GM23338 (cell line): Measurements from ENCODE around the gene CXXC5. TPM values are rescaled to one million over a fixed set of nuclear protein-coding genes. Genes with fewer than 3 reads are reported as not detected.

ENCODE experiments used
- ATAC-seq: fragments of 200-7000 bp; cut with Tn5 transposase; 3 replicates; pipeline ENCODE4 v1.9.1; 2020
- DNase-seq: peaks from one replicate; pipeline ENCODE4 v3.0.0-alpha.2; 2015; ENCODE audit warnings: low spot score
- H2AFZ ChIP-seq: fragments of 200-600 bp; sonication (generic); 2 replicates; pipeline ENCODE4 v1.8.0; 2016; ENCODE audit warnings: antibody characterized with exemption, mild to moderate bottlenecking, moderate library complexity
- H3F3A ChIP-seq: fragments of 200-600 bp; sonication (generic); replicated peaks from 2 replicates; pipeline ENCODE4 v1.8.0; 2017; ENCODE audit warnings: antibody characterized with exemption, mixed run types, low read depth
- H3K27ac ChIP-seq: fragments of 200-600 bp; sonication (generic); 2 replicates; pipeline ENCODE4 v1.6.1; 2016; ENCODE audit warnings: low read depth
- H3K27me3 ChIP-seq: fragments of 200-600 bp; sonication (generic); 2 replicates; pipeline ENCODE4 v1.8.0; 2016; ENCODE audit warnings: mild to moderate bottlenecking, mixed run types, moderate library complexity; ENCODE audit not compliant: insufficient read depth
- H3K36me3 ChIP-seq: fragments of 200-600 bp; sonication (generic); 2 replicates; pipeline ENCODE4 v1.8.0; 2016; ENCODE audit warnings: mild to moderate bottlenecking; ENCODE audit not compliant: insufficient read depth
- H3K4me1 ChIP-seq: fragments of 200-600 bp; sonication (generic); 2 replicates; pipeline ENCODE4 v1.8.0; 2016; ENCODE audit warnings: mild to moderate bottlenecking, moderate library complexity; ENCODE audit not compliant: insufficient read depth
- H3K4me2 ChIP-seq: fragments of 200-600 bp; sonication (generic); 2 replicates; pipeline ENCODE4 v1.7.1; 2017; ENCODE audit warnings: mixed run types
- H3K4me3 ChIP-seq: fragments of 200-600 bp; sonication (generic); 2 replicates; pipeline ENCODE4 v1.6.1; 2016; ENCODE audit warnings: mixed run types
- H3K79me2 ChIP-seq: fragments of 200-600 bp; sonication (generic); replicated peaks from 2 replicates; pipeline ENCODE4 v1.8.0; 2017; ENCODE audit warnings: mild to moderate bottlenecking; ENCODE audit not compliant: insufficient read depth
- H3K9me2 ChIP-seq: fragments of 200-600 bp; sonication (generic); 2 replicates; pipeline ENCODE4 v1.8.0; 2017; ENCODE audit not compliant: insufficient read depth
- H4K20me1 ChIP-seq: fragments of 200-600 bp; sonication (generic); replicated peaks from 2 replicates; pipeline ENCODE4 v1.8.0; 2017; ENCODE audit warnings: mild to moderate bottlenecking; ENCODE audit not compliant: insufficient read depth
- H3K27ac Mint-ChIP-seq: 2 replicates; pipeline ENCODE4 v1.8.0; 2020; ENCODE audit warnings: inconsistent platforms, mild to moderate bottlenecking, moderate library complexity, mixed read lengths
- H3K27me3 Mint-ChIP-seq: 3 replicates; pipeline ENCODE4 v1.8.0; 2022; ENCODE audit warnings: low read depth, mild to moderate bottlenecking, moderate library complexity, mixed read lengths, inconsistent platforms; ENCODE audit not compliant: insufficient read depth, poor library complexity
- H3K36me3 Mint-ChIP-seq: 3 replicates; pipeline ENCODE4 v1.8.0; 2021; ENCODE audit warnings: low read depth, mild to moderate bottlenecking, inconsistent platforms, moderate library complexity, mixed read lengths
- H3K4me1 Mint-ChIP-seq: 3 replicates; pipeline ENCODE4 v1.8.0; 2020; ENCODE audit warnings: mild to moderate bottlenecking, inconsistent platforms, mixed read lengths
- H3K4me3 Mint-ChIP-seq: 3 replicates; pipeline ENCODE4 v1.8.0; 2021; ENCODE audit warnings: moderate library complexity, mild to moderate bottlenecking, inconsistent platforms, mixed read lengths
- H3K9me3 Mint-ChIP-seq: 3 replicates; pipeline ENCODE4 v1.8.0; 2020; ENCODE audit warnings: moderate library complexity, mild to moderate bottlenecking, inconsistent platforms, mixed read lengths
- CTCF ChIP-seq, 2 experiments: fragments of 200-600 bp in 1 of 2; sonication (generic) in 1 of 2; conservative IDR thresholded peaks; 2 replicates each; pipeline versions ENCODE4 v1.5.1 to v1.6.1; 2016 to 2017; ENCODE audit warnings: antibody characterized with exemption in 2 of 2, low read depth in 2 of 2, mild to moderate bottlenecking in 2 of 2, moderate library complexity in 1 of 2
- EZH2phosphoT487 ChIP-seq: fragments of 200-600 bp; sonication (generic); IDR thresholded peaks from one replicate; pipeline ENCODE4 v1.8.1; 2018; ENCODE audit warnings: antibody characterized with exemption; ENCODE audit not compliant: unreplicated experiment
- JUNB ChIP-seq: IDR thresholded peaks from one replicate; pipeline ENCODE4 v1.6.1; 2016; ENCODE audit warnings: antibody characterized with exemption; ENCODE audit not compliant: unreplicated experiment
- POLR2AphosphoS5 ChIP-seq: IDR thresholded peaks from 2 replicates; pipeline ENCODE4 v1.6.1; 2016; ENCODE audit warnings: antibody characterized with exemption, low read depth
- REST ChIP-seq: IDR thresholded peaks from one replicate; pipeline ENCODE4 v1.6.1; 2018; ENCODE audit warnings: antibody characterized with exemption; ENCODE audit not compliant: unreplicated experiment
- STAT1 ChIP-seq: IDR thresholded peaks from one replicate; pipeline ENCODE4 v1.6.1; 2016; ENCODE audit warnings: antibody characterized with exemption; ENCODE audit not compliant: unreplicated experiment
- ZNF114 ChIP-seq: fragments of 250-450 bp; sonication (Bioruptor Pico); IDR thresholded peaks from 2 replicates; pipeline ENCODE4 v1.5.0; 2020; ENCODE audit warnings: mild to moderate bottlenecking, moderate library complexity
- ZNF331 ChIP-seq: fragments of 250-450 bp; sonication (Bioruptor Pico); IDR thresholded peaks from 2 replicates; pipeline ENCODE4 v1.5.0; 2020; ENCODE audit warnings: low read depth, mild to moderate bottlenecking, moderate library complexity
- polyA plus RNA-seq: library from polyadenylated mRNA; unstranded; fragments of >200 nt; fragmentation: Nextera tagmentation; extraction: Ambion mirVana; gene quantifications from 2 replicates; pipeline ENCODE4 v1.2.1, GENCODE V29; 2016
- total RNA-seq: library from RNA; depleted of rRNA; stranded (reverse); fragments of >200 nt; shearing (Covaris generic); gene quantifications from 2 replicates; pipeline ENCODE4 v1.2.3, GENCODE V29; 2014

The CXXC5 gene
- total and polyA plus RNA-seq, 2 experiments from 2014 or later, result 63.3 to 111 TPM

- TF ChIP-seq REST (no peak), JUNB (no peak), ZNF331 (CRISPR knock-in tag) (no peak), CTCF (conservative IDR thresholded peaks at IDR 0.05; ENCODE audit: low read depth in 2 of 2) (no peak), POLR2AphosphoS5 (no peak), STAT1 (no peak), ZNF114 (no peak)
Observed at GRCh38 chr5:139654464-139654863, 6.3 kb downstream of the CXXC5 start (continued).

- Histone ChIP-seq H3K27ac (no peak overlapping the region), H3K4me1 (peaks cover 81% of the 10 kb centered on the region), H3K79me2 (peaks cover 100% of the 10 kb centered on the region), H4K20me1 (peaks cover 77% of the 10 kb centered on the region), H3K27me3 (0 out of 2 replicates have a peak, but pooled peaks cover 6% of the 10 kb centered on the region), H2AFZ (no peak overlapping the region), H3K36me3 (no peaks in the 10 kb centered on the region), H3K4me2 (peak overlapping the region; percentile 98; the same call in 1 of the 2 replicates), H3K9me2 (no peaks in the 10 kb centered on the region), H3K4me3 (no peak overlapping the region), H3F3A (peaks cover 24% of the 10 kb centered on the region)
- peaks cover 76% of the 10 kb centered on the region for H3K4me1 Mint-ChIP-seq
- peak overlapping the region; percentile 78; the same call in 1 of the 2 replicates for H3K27ac Mint-ChIP-seq
- H3K4me3 Mint-ChIP-seq, result no peak overlapping the region; the same call in 2 of the 3 replicates
- no peaks in the 10 kb centered on the region for H3K9me3 Mint-ChIP-seq
- peaks cover 27% of the 10 kb centered on the region for H3K27me3 Mint-ChIP-seq
- TF ChIP-seq CTCF (conservative IDR thresholded peaks at IDR 0.05; ENCODE audit: low read depth in 2 of 2) (peak in 1 of 2 experiments; percentile 22; a peak in 1 of 4 replicates), EZH2phosphoT487 (no peak)
- peak; percentile 4 for ATAC-seq
- H3K36me3 Mint-ChIP-seq, result no peaks in the 10 kb centered on the region; the same call in 2 of the 3 replicates
- no peak for DNase-seq
Observed at GRCh38 chr5:139654871-139655491, 6.8 kb downstream of the CXXC5 start.
